Hepatocyte (in vitro differentiated cells): Measurements from ENCODE around the gene FBXW11. TPM values are rescaled to one million over a fixed set of nuclear protein-coding genes. Genes with fewer than 3 reads are reported as not detected.

Source experiments
- DNase-seq: peaks from one replicate; pipeline ENCODE4 v3.0.0-alpha.2; 2016; ENCODE audit warnings: low spot score
- H2AFZ ChIP-seq: fragments of 200-600 bp; sonication (generic); 2 replicates; pipeline ENCODE4 v1.6.0; 2016; ENCODE audit warnings: antibody characterized with exemption, mild to moderate bottlenecking
- H3K27ac ChIP-seq: fragments of 200-600 bp; sonication (generic); 2 replicates; pipeline ENCODE4 v1.5.1; 2016; ENCODE audit warnings: mild to moderate bottlenecking
- H3K27me3 ChIP-seq: fragments of 200-600 bp; sonication (generic); 2 replicates; pipeline ENCODE4 v1.6.1; 2016
- H3K36me3 ChIP-seq: fragments of 200-600 bp; sonication (generic); replicated peaks from 2 replicates; pipeline ENCODE4 v1.5.1; 2016; ENCODE audit warnings: low read depth; ENCODE audit not compliant: insufficient read depth
- H3K4me1 ChIP-seq: fragments of 200-600 bp; sonication (generic); 2 replicates; pipeline ENCODE4 v1.5.1; 2016; ENCODE audit warnings: mild to moderate bottlenecking, moderate library complexity; ENCODE audit not compliant: insufficient read depth
- H3K4me2 ChIP-seq: fragments of 200-600 bp; sonication (generic); 2 replicates; pipeline ENCODE4 v1.6.0; 2016
- H3K4me3 ChIP-seq: fragments of 200-600 bp; sonication (generic); 2 replicates; pipeline ENCODE4 v1.5.1; 2016; ENCODE audit warnings: mild to moderate bottlenecking
- H3K79me2 ChIP-seq: fragments of 200-600 bp; sonication (generic); 2 replicates; pipeline ENCODE4 v1.6.0; 2017; ENCODE audit warnings: mild to moderate bottlenecking
- H3K9me2 ChIP-seq: fragments of 200-600 bp; sonication (generic); replicated peaks from 2 replicates; pipeline ENCODE4 v1.6.0; 2017; ENCODE audit warnings: mild to moderate bottlenecking; ENCODE audit not compliant: insufficient read depth
- H3K9me3 ChIP-seq: fragments of 200-600 bp; sonication (generic); 2 replicates; pipeline ENCODE4 v1.5.1; 2016; ENCODE audit warnings: low read depth, mild to moderate bottlenecking
- H4K20me1 ChIP-seq: fragments of 200-600 bp; sonication (generic); 2 replicates; pipeline ENCODE4 v1.6.0; 2016; ENCODE audit warnings: mild to moderate bottlenecking; ENCODE audit not compliant: insufficient read depth, poor library complexity, severe bottlenecking
- EZH2 ChIP-seq: fragments of 200-600 bp; sonication (generic); IDR thresholded peaks from 2 replicates; pipeline ENCODE4 v1.6.1; 2016; ENCODE audit warnings: antibody characterized with exemption, mild to moderate bottlenecking, borderline replicate concordance
- EZH2phosphoT487 ChIP-seq: fragments of 200-600 bp; sonication (generic); IDR thresholded peaks from one replicate; pipeline ENCODE4 v1.6.1; 2018; ENCODE audit warnings: antibody characterized with exemption, mild to moderate bottlenecking, low read depth, moderate library complexity; ENCODE audit not compliant: unreplicated experiment, severe bottlenecking
- WGBS: methylation state at CpG from one replicate; pipeline ENCODE4 v1.1.6; 2016; ENCODE audit warnings: low lambda C conversion rate; ENCODE audit errors: missing lambda C conversion rate; 5-methylcytosine and 5-hydroxymethylcytosine counted together
- polyA plus RNA-seq: library from polyadenylated mRNA; unstranded; fragments of >200 nt; fragmentation: Nextera tagmentation; extraction: Ambion mirVana; gene quantifications from 2 replicates; pipeline ENCODE4 v1.2.1, GENCODE V29; 2016
- total RNA-seq: library from RNA; depleted of rRNA; stranded (reverse); fragments of >200 nt; gene quantifications from 2 replicates; pipeline ENCODE4 v1.2.3, GENCODE V29; 2014
- TF ChIP-seq, protein P1 (sequence below): fragments of 200-600 bp; sonication (generic); IDR thresholded peaks from 2 replicates; pipeline ENCODE4 v1.5.1; 2016; ENCODE audit warnings: antibody characterized with exemption, mild to moderate bottlenecking; ENCODE audit not compliant: poor library complexity

The FBXW11 gene
- total and polyA plus RNA-seq, 2 experiments from 2014 or later = 38.0 to 73.4 TPM

DNA sequence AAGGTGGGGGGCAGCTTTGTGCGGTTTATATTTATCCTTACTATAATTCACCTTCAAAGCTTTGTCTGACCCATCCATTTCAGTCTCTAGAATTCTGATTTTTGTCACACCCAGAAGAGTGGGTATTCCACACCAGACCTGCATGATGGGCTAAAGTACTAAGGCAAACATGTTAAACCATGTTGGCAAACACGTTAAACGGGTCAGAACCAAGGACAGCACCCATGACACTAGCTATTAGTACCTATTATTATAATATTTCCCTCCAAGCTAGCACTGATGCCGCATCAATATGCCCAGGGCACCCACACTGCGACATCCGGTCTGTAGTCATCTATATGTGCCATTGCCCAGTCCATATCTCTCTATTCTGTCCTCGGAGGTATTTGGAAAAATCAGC is 104.7 kb downstream of the FBXW11 start:
- Histone ChIP-seq H2AFZ (no peak overlapping the region), H3K27ac (no peak overlapping the region), H3K36me3 (no peaks in the 10 kb centered on the region), H4K20me1 (peaks cover 56% of the 10 kb centered on the region), H3K9me3 (no peaks in the 10 kb centered on the region), H3K27me3 (no peaks in the 10 kb centered on the region), H3K79me2 (peaks cover 70% of the 10 kb centered on the region), H3K9me2 (no peaks in the 10 kb centered on the region), H3K4me2 (no peak overlapping the region), H3K4me3 (no peak overlapping the region), H3K4me1 (no peaks in the 10 kb centered on the region)
- 93% methylated on average over 7 of the region's 7 CpGs for WGBS
- DNase-seq = no peak
- TF ChIP-seq, protein P1, sequence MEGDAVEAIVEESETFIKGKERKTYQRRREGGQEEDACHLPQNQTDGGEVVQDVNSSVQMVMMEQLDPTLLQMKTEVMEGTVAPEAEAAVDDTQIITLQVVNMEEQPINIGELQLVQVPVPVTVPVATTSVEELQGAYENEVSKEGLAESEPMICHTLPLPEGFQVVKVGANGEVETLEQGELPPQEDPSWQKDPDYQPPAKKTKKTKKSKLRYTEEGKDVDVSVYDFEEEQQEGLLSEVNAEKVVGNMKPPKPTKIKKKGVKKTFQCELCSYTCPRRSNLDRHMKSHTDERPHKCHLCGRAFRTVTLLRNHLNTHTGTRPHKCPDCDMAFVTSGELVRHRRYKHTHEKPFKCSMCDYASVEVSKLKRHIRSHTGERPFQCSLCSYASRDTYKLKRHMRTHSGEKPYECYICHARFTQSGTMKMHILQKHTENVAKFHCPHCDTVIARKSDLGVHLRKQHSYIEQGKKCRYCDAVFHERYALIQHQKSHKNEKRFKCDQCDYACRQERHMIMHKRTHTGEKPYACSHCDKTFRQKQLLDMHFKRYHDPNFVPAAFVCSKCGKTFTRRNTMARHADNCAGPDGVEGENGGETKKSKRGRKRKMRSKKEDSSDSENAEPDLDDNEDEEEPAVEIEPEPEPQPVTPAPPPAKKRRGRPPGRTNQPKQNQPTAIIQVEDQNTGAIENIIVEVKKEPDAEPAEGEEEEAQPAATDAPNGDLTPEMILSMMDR = no peak
- TF ChIP-seq EZH2phosphoT487 = no peak
- TF ChIP-seq EZH2 = no peak

DNA sequence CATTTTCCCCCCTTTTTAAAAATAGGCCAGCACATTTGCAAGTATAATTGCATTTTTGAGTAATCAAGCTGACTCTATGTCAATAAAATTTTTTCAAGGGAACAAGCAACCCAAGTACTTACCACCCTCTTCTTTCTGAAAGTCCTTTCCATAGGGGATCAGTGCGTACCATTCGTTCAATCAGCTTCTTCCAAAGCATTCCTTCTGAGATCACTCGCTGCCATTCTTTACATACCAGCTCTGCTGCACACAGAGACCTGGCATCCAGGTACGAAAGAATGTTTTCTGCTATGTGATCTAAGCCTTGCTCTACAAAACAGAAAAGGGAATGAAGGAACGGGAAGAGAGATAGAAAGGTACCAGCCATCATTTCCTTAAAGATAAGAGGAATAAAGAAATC is 106.6 kb downstream of the FBXW11 start:
- H3K79me2 ChIP-seq = peaks cover 50% of the 10 kb centered on the region
- no peaks in the 10 kb centered on the region for H3K27me3 ChIP-seq
- peaks cover 39% of the 10 kb centered on the region for H4K20me1 ChIP-seq
- no peaks in the 10 kb centered on the region for H3K4me1 ChIP-seq
- DNase-seq = no peak
- no peaks in the 10 kb centered on the region for H3K9me3 ChIP-seq
- H3K4me2 ChIP-seq = no peak overlapping the region
- no peaks in the 10 kb centered on the region for H3K36me3 ChIP-seq
- 80% methylated on average over 5 of the region's 5 CpGs for WGBS
- no peak overlapping the region for H2AFZ ChIP-seq
- H3K4me3 ChIP-seq = no peak overlapping the region
- H3K9me2 ChIP-seq = no peaks in the 10 kb centered on the region
- H3K27ac ChIP-seq = no peak overlapping the region
- TF ChIP-seq EZH2phosphoT487 = no peak
- TF ChIP-seq EZH2 = no peak
- TF ChIP-seq, protein P1 = no peak

DNA sequence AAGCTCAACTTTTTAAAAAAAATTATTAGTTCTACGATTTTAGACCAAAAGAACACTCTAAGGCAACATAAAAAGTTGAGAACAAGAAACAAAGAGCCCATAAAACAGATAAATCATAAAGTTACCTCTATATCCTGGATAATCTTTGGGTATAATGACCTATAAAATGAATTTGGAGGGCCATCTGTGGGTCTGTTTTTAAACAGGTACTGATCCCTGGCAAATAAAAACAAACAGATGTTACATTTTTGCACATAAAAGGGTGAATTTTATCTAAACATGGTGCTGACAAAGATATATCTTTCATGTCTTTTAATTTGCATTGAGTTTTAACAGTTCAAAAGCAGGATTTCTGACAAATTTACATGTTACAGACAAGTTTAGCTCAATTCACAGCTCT is 107.6 kb downstream of the FBXW11 start:
- Histone ChIP-seq H3K79me2 (peaks cover 41% of the 10 kb centered on the region), H3K36me3 (no peaks in the 10 kb centered on the region), H2AFZ (no peak overlapping the region), H3K27ac (no peak overlapping the region), H3K4me1 (no peaks in the 10 kb centered on the region), H3K4me2 (no peak overlapping the region), H3K9me2 (no peaks in the 10 kb centered on the region), H3K27me3 (no peaks in the 10 kb centered on the region), H3K4me3 (no peak overlapping the region), H3K9me3 (no peaks in the 10 kb centered on the region), H4K20me1 (peaks cover 31% of the 10 kb centered on the region)
- DNase-seq = no peak
- 68% methylated on average over 1 of the region's 1 CpG for WGBS
- TF ChIP-seq, protein P1 = no peak
- TF ChIP-seq EZH2phosphoT487 (no peak), EZH2 (no peak)

DNA sequence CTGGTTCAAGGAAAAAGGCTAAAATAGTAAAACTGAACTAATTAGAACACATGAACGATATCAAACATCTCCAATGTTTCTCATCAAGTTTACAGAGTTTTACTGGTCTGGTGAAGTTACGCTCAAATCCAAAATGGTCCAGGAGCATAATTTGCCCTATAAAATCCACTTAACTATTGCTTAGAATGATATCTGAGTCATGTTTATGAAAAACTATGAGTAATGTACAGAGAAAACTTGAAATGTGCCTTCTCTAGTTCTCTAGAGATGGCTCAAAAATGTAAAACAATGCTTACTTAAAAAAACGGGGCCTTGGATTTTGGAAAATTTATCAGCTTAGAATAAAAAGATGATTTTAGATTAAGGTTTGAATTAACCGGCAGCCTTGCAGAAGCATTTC is 108.1 kb downstream of the FBXW11 start:
- Histone ChIP-seq H3K27me3 (no peaks in the 10 kb centered on the region), H2AFZ (no peak overlapping the region), H3K27ac (no peak overlapping the region), H4K20me1 (peaks cover 26% of the 10 kb centered on the region), H3K9me3 (no peaks in the 10 kb centered on the region), H3K4me2 (no peak overlapping the region), H3K4me1 (no peaks in the 10 kb centered on the region), H3K9me2 (no peaks in the 10 kb centered on the region), H3K36me3 (no peaks in the 10 kb centered on the region), H3K4me3 (no peak overlapping the region), H3K79me2 (peaks cover 36% of the 10 kb centered on the region)
- WGBS = 81% methylated on average over 4 of the region's 4 CpGs
- no peak for TF ChIP-seq EZH2
- no peak for TF ChIP-seq EZH2phosphoT487
- TF ChIP-seq, protein P1 = no peak
- DNase-seq = no peak
